Cerebellar nuclear complex (tissue), 1 donor: ENCODE results near the gene MYO1G.
A peak's percentile ranks its signal among the peaks of the same experiment; 100 is the strongest.

Source experiments
- DNase-seq, 2 experiments: peaks; one replicate each; lab custom pipeline; 2025; lab: John Stamatoyannopoulos, UW

Gene MYO1G

GRCh38 chr7:44981035-44981706, 2.4 kb upstream of the MYO1G start:
- no peak for DNase-seq

- DNase-seq = no peak
Observed at GRCh38 chr7:44980393-44981034, 1.7 kb upstream of the MYO1G start.

- DNase-seq = no peak
Observed at GRCh38 chr7:44979481-44980392, 922 bp upstream of the MYO1G start.

GRCh38 chr7:44977959-44978335, 868 bp downstream of the MYO1G start:
- no peak for DNase-seq

GRCh38 chr7:44977304-44977958, 1.4 kb downstream of the MYO1G start:
- no peak for DNase-seq

GRCh38 chr7:44976746-44977196, 2.0 kb downstream of the MYO1G start:
- no peak for DNase-seq

- peak; percentile 32 to 56 for DNase-seq
Observed at GRCh38 chr7:44976040-44976745, 2.6 kb downstream of the MYO1G start.

GRCh38 chr7:44975331-44976039, 3.3 kb downstream of the MYO1G start:
- DNase-seq = no peak

- no peak for DNase-seq
Observed at GRCh38 chr7:44974549-44974948, 4.3 kb downstream of the MYO1G start.

GRCh38 chr7:44973610-44974401, 5.0 kb downstream of the MYO1G start:
- no peak for DNase-seq

GRCh38 chr7:44972562-44972961, 6.3 kb downstream of the MYO1G start:
- DNase-seq = no peak

GRCh38 chr7:44971902-44972441, 6.8 kb downstream of the MYO1G start:
- DNase-seq = no peak

GRCh38 chr7:44971188-44971901, 7.5 kb downstream of the MYO1G start:
- no peak for DNase-seq

GRCh38 chr7:44970523-44971051, 8.2 kb downstream of the MYO1G start:
- DNase-seq = no peak

- DNase-seq = no peak
Observed at GRCh38 chr7:44969701-44970522, 8.9 kb downstream of the MYO1G start.

- no peak for DNase-seq
Observed at GRCh38 chr7:44969049-44969700, 9.6 kb downstream of the MYO1G start.
